Lower lobe of right lung (tissue), 2 donors: ENCODE measurements around the gene ITGA5. TPM values are rescaled to one million over a fixed set of nuclear protein-coding genes. Genes with fewer than 3 reads are reported as not detected.

Experiments used
- ATAC-seq, 2 donors: fragments of 200-7000 bp; cut with Tn5 transposase; one replicate each; pipeline ENCODE4 v1.9.1; 2020 to 2022; ENCODE audit warnings: mild to moderate bottlenecking in 2 of 2, moderate library complexity in 2 of 2
- DNase-seq: peaks from one replicate; pipeline ENCODE4 v3.0.0-alpha.2; 2020
- H3K27ac ChIP-seq: fragments of 200-600 bp; one replicate; pipeline ENCODE4 v1.8.0; 2022
- H3K27me3 ChIP-seq: fragments of 200-600 bp; one replicate; pipeline ENCODE4 v1.8.0; 2022; ENCODE audit warnings: low read depth
- H3K36me3 ChIP-seq: fragments of 200-600 bp; one replicate; pipeline ENCODE4 v1.8.0; 2022; ENCODE audit warnings: mild to moderate bottlenecking
- H3K4me1 ChIP-seq: fragments of 200-600 bp; one replicate; pipeline ENCODE4 v1.8.0; 2022
- H3K4me3 ChIP-seq: fragments of 200-600 bp; one replicate; pipeline ENCODE4 v1.8.0; 2022; ENCODE audit warnings: mild to moderate bottlenecking
- H3K9me3 ChIP-seq: fragments of 200-600 bp; one replicate; pipeline ENCODE4 v1.8.0; 2022
- CTCF ChIP-seq: fragments of 200-600 bp; IDR thresholded peaks from one replicate; pipeline ENCODE4 v1.8.0; 2022; ENCODE audit warnings: antibody characterized with exemption, mild to moderate bottlenecking
- intact Hi-C: fragments of 100-400 bp; cut with DNase I; formaldehyde crosslinking; loops from one replicate; pipeline ENCODE4 v1.11.0; 2022
- total RNA-seq: library from RNA; stranded (reverse); fragmentation: NEBNext Ultra II Directional; extraction: Animal tissue kit (Norgen Biotek cat#: 25700); gene quantifications from one replicate; pipeline ENCODE4 v1.2.1, GENCODE V29; 2021
- donor health status: DM: no; HTN: yes; CAD: no; lungs with severe emphysema.

The ITGA5 gene
- total RNA-seq, 1 donor from 2014 or later = 97.1 TPM

GRCh38 chr12:54376596-54376995, 42.5 kb downstream of the ITGA5 start:
- TF ChIP-seq CTCF = no peak
- Histone ChIP-seq H3K27ac (no peak overlapping the region), H3K4me1 (peaks cover 28% of the 10 kb centered on the region), H3K27me3 (no peaks in the 10 kb centered on the region), H3K4me3 (no peak overlapping the region), H3K9me3 (no peaks in the 10 kb centered on the region), H3K36me3 (peaks cover 14% of the 10 kb centered on the region)
- DNase-seq (no peak), ATAC-seq (no peak)
- intact Hi-C loops = no loop called here

GRCh38 chr12:54375259-54375579, 43.8 kb downstream of the ITGA5 start:
- Histone ChIP-seq H3K4me3 (no peak overlapping the region), H3K27me3 (no peaks in the 10 kb centered on the region), H3K4me1 (peaks cover 40% of the 10 kb centered on the region), H3K27ac (no peak overlapping the region), H3K36me3 (peaks cover 16% of the 10 kb centered on the region), H3K9me3 (no peaks in the 10 kb centered on the region)
- DNase-seq = no peak
- intact Hi-C loops = no loop called here
- ATAC-seq = no peak
- TF ChIP-seq CTCF = no peak

GRCh38 chr12:54374562-54375258, 44.4 kb downstream of the ITGA5 start:
- no peaks in the 10 kb centered on the region for H3K27me3 ChIP-seq
- H3K36me3 ChIP-seq = peaks cover 16% of the 10 kb centered on the region
- intact Hi-C loops = no loop called here
- H3K27ac ChIP-seq = no peak overlapping the region
- H3K4me1 ChIP-seq = peaks cover 41% of the 10 kb centered on the region
- no peak for DNase-seq
- no peak for ATAC-seq
- H3K4me3 ChIP-seq = no peak overlapping the region
- no peak for TF ChIP-seq CTCF
- no peaks in the 10 kb centered on the region for H3K9me3 ChIP-seq

- H3K4me1 ChIP-seq = peaks cover 43% of the 10 kb centered on the region
Observed at GRCh38 chr12:54373649-54374561, 45.2 kb downstream of the ITGA5 start.

More at GRCh38 chr12:54373649-54374561, 45.2 kb downstream of the ITGA5 start:
- Histone ChIP-seq H3K27ac (no peak overlapping the region), H3K36me3 (peaks cover 16% of the 10 kb centered on the region), H3K9me3 (no peaks in the 10 kb centered on the region), H3K27me3 (no peaks in the 10 kb centered on the region), H3K4me3 (no peak overlapping the region)
- no peak for TF ChIP-seq CTCF
- no peak for DNase-seq
- no peak for ATAC-seq
- intact Hi-C loops = no loop called here
